HG03095 (cell line): ENCODE data around the gene CAMK1D.
"Not testable (repeated sequence)": the region's sequence is repeated elsewhere in the genome, so short reads cannot be mapped to it uniquely, and the experiment has no call there.

Experiments used
- ATAC-seq: cut with Tn5 transposase; IDR thresholded peaks from one replicate; pipeline ENCODE4 v1.9.1; 2021; ENCODE audit warnings: moderate library complexity; ENCODE audit not compliant: unreplicated experiment

The CAMK1D gene

GRCh38 chr10:12340371-12340770 lies 9.0 kb upstream of the CAMK1D start:
- no peak for ATAC-seq

GRCh38 chr10:12340937-12341336 lies 8.4 kb upstream of the CAMK1D start:
- ATAC-seq: no peak

GRCh38 chr10:12341526-12341925 lies 7.8 kb upstream of the CAMK1D start:
- ATAC-seq: no peak

GRCh38 chr10:12344375-12345110 lies 4.8 kb upstream of the CAMK1D start:
- ATAC-seq: no peak

- ATAC-seq: no peak
Observed at GRCh38 chr10:12346707-12347106, 2.6 kb upstream of the CAMK1D start.

- no peak for ATAC-seq
Observed at GRCh38 chr10:12348294-12348869, 965 bp upstream of the CAMK1D start.

GRCh38 chr10:12349629-12350166 lies 351 bp downstream of the CAMK1D start:
- peak; percentile 41 for ATAC-seq

- ATAC-seq: peak; percentile 29
Observed at GRCh38 chr10:12350167-12350872, 973 bp downstream of the CAMK1D start.

- ATAC-seq: no peak
Observed at GRCh38 chr10:12350925-12351324, 1.6 kb downstream of the CAMK1D start.

- ATAC-seq: no peak
Observed at GRCh38 chr10:12351447-12351846, 2.1 kb downstream of the CAMK1D start.

GRCh38 chr10:12351889-12352288 lies 2.5 kb downstream of the CAMK1D start:
- ATAC-seq: no peak

GRCh38 chr10:12353399-12354242 lies 4.3 kb downstream of the CAMK1D start:
- ATAC-seq: no peak

GRCh38 chr10:12354696-12355095 lies 5.3 kb downstream of the CAMK1D start:
- not testable (repeated sequence) for ATAC-seq

- no peak for ATAC-seq
Observed at GRCh38 chr10:12355384-12355783, 6.0 kb downstream of the CAMK1D start.

GRCh38 chr10:12357525-12358151 lies 8.3 kb downstream of the CAMK1D start:
- no peak for ATAC-seq

GRCh38 chr10:12358863-12359564 lies 9.7 kb downstream of the CAMK1D start:
- no peak for ATAC-seq

- no peak for ATAC-seq
Observed at GRCh38 chr10:12360461-12360860, 11.1 kb downstream of the CAMK1D start.

- not testable (repeated sequence) for ATAC-seq
Observed at GRCh38 chr10:12361115-12361514, 11.8 kb downstream of the CAMK1D start.

GRCh38 chr10:12364559-12364958 lies 15.2 kb downstream of the CAMK1D start:
- ATAC-seq: no peak

GRCh38 chr10:12367272-12367671 lies 17.9 kb downstream of the CAMK1D start:
- ATAC-seq: no peak
